K562 (cell line): ENCODE data around the gene WHAMM. TPM values are rescaled to one million over a fixed set of nuclear protein-coding genes. Genes with fewer than 3 reads are reported as not detected.
A peak's percentile ranks its signal among the peaks of the same experiment; 100 is the strongest.

Experiments used
- ATAC-seq: fragments of 200-7000 bp; cut with Tn5 transposase; 3 replicates; pipeline ENCODE4 v1.9.1; 2020; ENCODE audit warnings: moderate library complexity
- BruUV-seq: library from RNA; stranded (reverse); fragments of 400-500 nt; replicated peaks from 2 replicates; lab custom pipeline; 2021; lab: Mats Ljungman, UMichigan
- CTCF ChIA-PET: fragments of 300-600 bp; formaldehyde crosslinking; extraction: SDS; loops from one replicate; lab custom pipeline; 2021; ENCODE audit warnings: low intra/inter-chr PET ratio; lab: Yijun Ruan, JAX
- POLR2A ChIA-PET: fragments of 300-600, 350-650 bp; sonication (Branson Sonifier 250); formaldehyde crosslinking; extraction: SDS; loops from one replicate; lab custom pipeline; 2021; ENCODE audit warnings: antibody characterized with exemption, inconsistent platforms; lab: Yijun Ruan, JAX
- DNase-seq, 4 experiments: peaks; one replicate each; pipeline versions ENCODE4 v3.0.0 to v3.0.0-alpha.2; 2011 to 2018; ENCODE audit warnings: low spot score in 3 of 4, mixed read lengths in 3 of 4; ENCODE audit errors: extremely low read depth in 1 of 4
- FAIRE-seq: peaks from 2 replicates; lab custom pipeline; 2011; peaks lifted over from hg19 to GRCh38; lab: Jason Lieb, UNC
- H2AFZ ChIP-seq: 2 replicates; pipeline ENCODE4 v1.6.0; 2011; ENCODE audit warnings: low read depth, low read length, control low read depth, inconsistent platforms
- H3K27ac ChIP-seq: fragments of 200-600 bp; 3 replicates; pipeline ENCODE4 v1.8.0; 2011; ENCODE audit warnings: low read depth, mild to moderate bottlenecking, control low read depth, inconsistent platforms, low read length, moderate library complexity, mixed read lengths; ENCODE audit errors: extremely low read depth
- H3K27me3 ChIP-seq, 2 experiments: fragments of 300-600 bp in 1 of 2; 2 replicates in 1 of 2; 3 replicates in 1 of 2; pipeline versions ENCODE4 v1.6.0 to v1.8.0; 2011; ENCODE audit warnings: inconsistent platforms in 2 of 2, low read length in 2 of 2, mild to moderate bottlenecking in 1 of 2, mixed read lengths in 1 of 2, moderate library complexity in 1 of 2; ENCODE audit not compliant: control insufficient read depth in 2 of 2, insufficient read depth in 2 of 2
- H3K36me3 ChIP-seq: fragments of 300-600 bp; 3 replicates; pipeline ENCODE4 v1.8.0; 2011; ENCODE audit warnings: mild to moderate bottlenecking, low read length, inconsistent platforms; ENCODE audit not compliant: control insufficient read depth, insufficient read depth
- H3K4me1 ChIP-seq, 2 experiments: fragments of 200-600 bp in 1 of 2; replicated peaks in 1 of 2; 2 replicates in 1 of 2; 3 replicates in 1 of 2; pipeline versions ENCODE4 v1.5.1 to v1.8.0; 2011; ENCODE audit warnings: inconsistent platforms in 2 of 2, low read length in 2 of 2, mild to moderate bottlenecking in 1 of 2, mixed read lengths in 1 of 2, moderate library complexity in 1 of 2; ENCODE audit not compliant: control insufficient read depth in 2 of 2, insufficient read depth in 2 of 2
- H3K4me2 ChIP-seq: 2 replicates; pipeline ENCODE4 v1.6.1; 2011; ENCODE audit warnings: low read length, control low read depth, inconsistent platforms, mixed read lengths; ENCODE audit not compliant: insufficient read depth
- H3K4me3 ChIP-seq: fragments of 200-600 bp; sonication (generic), shearing (Covaris generic); 2 replicates; pipeline ENCODE4 v1.5.1; 2016; ENCODE audit warnings: control low read depth, inconsistent platforms
- H3K79me2 ChIP-seq: fragments of 200-600 bp; 3 replicates; pipeline ENCODE4 v1.8.0; 2011; ENCODE audit warnings: low read length, inconsistent platforms; ENCODE audit not compliant: control insufficient read depth, insufficient read depth
- H3K9ac ChIP-seq, 2 experiments: 2 replicates each; pipeline versions ENCODE4 v1.6.0 to v1.6.1; 2011; ENCODE audit warnings: low read depth in 2 of 2, low read length in 2 of 2, control low read depth in 1 of 2, inconsistent platforms in 1 of 2, mild to moderate bottlenecking in 1 of 2, mixed read lengths in 1 of 2; ENCODE audit not compliant: insufficient read depth in 1 of 2
- H3K9me1 ChIP-seq: one replicate; pipeline ENCODE4 v1.6.0; 2011; ENCODE audit warnings: inconsistent platforms, mild to moderate bottlenecking, low read length, moderate library complexity; ENCODE audit not compliant: control insufficient read depth, insufficient read depth
- H3K9me3 ChIP-seq: replicated peaks from 2 replicates; pipeline ENCODE4 v1.5.1; 2011; ENCODE audit warnings: low read depth, low read length, inconsistent platforms; ENCODE audit not compliant: control insufficient read depth, insufficient read depth
- H4K20me1 ChIP-seq: replicated peaks from 2 replicates; pipeline ENCODE4 v1.6.1; 2011; ENCODE audit warnings: low read length, inconsistent platforms, mixed read lengths; ENCODE audit not compliant: control insufficient read depth, insufficient read depth
- C11orf30 ChIP-seq: fragments of 450-650 bp; IDR thresholded peaks from 2 replicates; pipeline ENCODE4 v1.6.1; 2016; ENCODE audit warnings: low read depth, mild to moderate bottlenecking
- FOS ChIP-seq: IDR thresholded peaks from 3 replicates; pipeline ENCODE4 v1.6.1; 2011; ENCODE audit not compliant: insufficient read length; ENCODE audit errors: extremely low read depth
- HDAC2 ChIP-seq: fragments of 450-650 bp; IDR thresholded peaks from 2 replicates; pipeline ENCODE4 v1.6.1; 2016; ENCODE audit warnings: mild to moderate bottlenecking
- MAFG ChIP-seq: fragments of 450-650 bp; conservative IDR thresholded peaks from 2 replicates; pipeline ENCODE4 v1.6.1; 2016; ENCODE audit warnings: missing genetic modification characterization, missing compliant biosample characterization
- MAFK ChIP-seq: IDR thresholded peaks from 2 replicates; pipeline ENCODE4 v1.6.1; 2011; ENCODE audit warnings: low read length, improper control_type of control experiment
- TAF7 ChIP-seq: fragments of 450-650 bp; IDR thresholded peaks from 2 replicates; pipeline ENCODE4 v1.6.1; 2016; ENCODE audit warnings: missing genetic modification characterization, missing compliant biosample characterization
- ZNF316 ChIP-seq: fragments of 450-650 bp; IDR thresholded peaks from 2 replicates; pipeline ENCODE4 v1.6.1; 2016
- ZNF512 ChIP-seq: IDR thresholded peaks from 2 replicates; pipeline ENCODE4 v1.6.1; 2016; ENCODE audit warnings: missing genetic modification characterization, missing compliant biosample characterization
- ZNF583 ChIP-seq: fragments of 250-450 bp; sonication (Bioruptor Pico); IDR thresholded peaks from 2 replicates; pipeline ENCODE4 v1.4.0; 2020
- in situ Hi-C: fragments of 300-500 bp; cut with MboI; formaldehyde crosslinking; loops from 4 replicates; pipeline ENCODE4 v1.15.0; 2018; ENCODE audit warnings: inconsistent platforms, mixed read lengths
- intact Hi-C: fragments of 100-400 bp; cut with micrococcal nuclease; formaldehyde crosslinking; loops from 2 replicates; pipeline ENCODE4 v1.14.2; 2022
- polyA plus RNA-seq, 8 experiments: library from polyadenylated mRNA; depleted of rRNA in 4 of 8; stranded (reverse) in 5 of 8; unstranded in 3 of 8; fragments of >200 nt; fragmentation: Nextera tagmentation in 2 of 8; fragmentation: Illumina TruSeq in 1 of 8; extraction: Ambion mirVana in 2 of 8; extraction: Trizol in 1 of 8; gene quantifications; 2 replicates each; pipeline versions ENCODE4 v1.2.1 to v1.2.3, GENCODE V29; 2011 to 2014; ENCODE audit warnings: inconsistent platforms in 1 of 8, missing spikeins in 1 of 8
- total RNA-seq, 7 experiments: library from RNA; depleted of rRNA in 6 of 7; stranded (reverse); fragments of >200 nt in 6 of 7; fragmentation: Illumina TruSeq in 2 of 7; extraction: Trizol in 2 of 7; gene quantifications; 2 replicates each; pipeline versions ENCODE4 v1.2.1 to v1.2.3, GENCODE V29; 2011 to 2021; ENCODE audit warnings: low replicate concordance in 1 of 7

Gene WHAMM
- total and polyA plus RNA-seq, 9 of the 15 experiments (the other 6 are each of a cell fraction or from before 2014, with no cell fraction given), result 2.0 to 4.8 (median 3.6) TPM

- Histone ChIP-seq H3K9ac (no peak overlapping the region), H3K27ac (no peak overlapping the region), H4K20me1 (no peaks in the 10 kb centered on the region), H2AFZ (no peak overlapping the region), H3K4me3 (no peak overlapping the region), H3K36me3 (no peaks in the 10 kb centered on the region), H3K79me2 (no peaks in the 10 kb centered on the region), H3K27me3 (no peaks in the 10 kb centered on the region; a peak in 4 of 5 replicates), H3K9me3 (no peaks in the 10 kb centered on the region), H3K4me2 (no peak overlapping the region), H3K9me1 (no peaks in the 10 kb centered on the region), H3K4me1 (peaks cover 0 to 9% of the 10 kb centered on the region in 2 experiments; a peak in 2 of 5 replicates)
- in situ Hi-C loops, result no loop called here
- DNase-seq (no peak), ATAC-seq (no peak), FAIRE-seq (no peak)
- peak; percentile 34; the same call in 1 of the 2 replicates for TF ChIP-seq ZNF512 (tag)
- no peak for TF ChIP-seq FOS
- no peak for TF ChIP-seq TAF7 (tag)
- 0 out of 2 replicates have a peak, but pooled peaks have one; percentile 13 for TF ChIP-seq MAFG
- no peak for TF ChIP-seq MAFK
- TF ChIP-seq ZNF316, result peak; percentile 83
- TF ChIP-seq HDAC2, result no peak
- peak; percentile 41; the same call in 1 of the 2 replicates for TF ChIP-seq C11orf30
- TF ChIP-seq ZNF583 (CRISPR knock-in tag), result no peak
- intact Hi-C loops, result no loop called here
- no TSS peak for BruUV-seq
- ChIA-PET CTCF (no interaction called here), POLR2A (no interaction called here)
These were observed 15.7 kb upstream of the WHAMM start for GRCh38 chr15:82793737-82794136.
